Heart right ventricle (tissue), 16 donors: ENCODE measurements around the gene TMEM239. TPM values are rescaled to one million over a fixed set of nuclear protein-coding genes. Genes with fewer than 3 reads are reported as not detected.

ENCODE experiments used
- ATAC-seq, 8 donors: fragments of 200-7000 bp; cut with Tn5 transposase; one replicate each; pipeline ENCODE4 v1.9.1; 2020; ENCODE audit warnings: mild to moderate bottlenecking in 8 of 8, moderate library complexity in 8 of 8, moderate number of reproducible peaks in 1 of 8
- DNase-seq, 2 donors: peaks; one replicate each; pipeline ENCODE4 v3.0.0-alpha.2; 2020
- H3K27ac ChIP-seq, 10 donors: fragments of 200-600 bp; sonication (generic) in 2 of 10; one replicate each; pipeline versions ENCODE4 v1.5.0 to v1.8.0; 2020 to 2022; ENCODE audit warnings: mild to moderate bottlenecking in 3 of 10
- H3K27me3 ChIP-seq, 7 donors: fragments of 200-600 bp; one replicate each; pipeline ENCODE4 v1.8.0; 2021 to 2022; ENCODE audit warnings: mild to moderate bottlenecking in 2 of 7
- H3K36me3 ChIP-seq, 9 donors: fragments of 200-600 bp; sonication (generic) in 1 of 9; one replicate each; pipeline versions ENCODE4 v1.5.0 to v1.8.0; 2020 to 2022; ENCODE audit warnings: mild to moderate bottlenecking in 2 of 9
- H3K4me1 ChIP-seq, 9 donors: fragments of 200-600 bp; sonication (generic) in 1 of 9; one replicate each; pipeline versions ENCODE4 v1.5.0 to v1.8.0; 2020 to 2022; ENCODE audit warnings: mild to moderate bottlenecking in 4 of 9
- H3K4me3 ChIP-seq, 10 donors: fragments of 200-600 bp; sonication (generic) in 2 of 10; one replicate each; pipeline versions ENCODE4 v1.5.0 to v1.8.0; 2020 to 2022; ENCODE audit warnings: mild to moderate bottlenecking in 7 of 10, moderate library complexity in 2 of 10
- H3K9me3 ChIP-seq, 11 donors: fragments of 200-600 bp in 10 of 11; sonication (generic) in 2 of 11; one replicate each; pipeline versions ENCODE4 v1.5.0 to v1.8.0; 2013 to 2022; ENCODE audit warnings: mild to moderate bottlenecking in 2 of 11, control low read depth in 1 of 11, moderate library complexity in 1 of 11
- WGBS, 2 donors: extraction: QIAGEN DNeasy Blood & Tissue Kit; methylation state at CpG; one replicate each; pipeline ENCODE4 v1.1.7; 2013; ENCODE audit warnings: inconsistent platforms in 1 of 2; 5-methylcytosine and 5-hydroxymethylcytosine counted together
- intact Hi-C, 10 donors: fragments of 100-400 bp; cut with DNase I; formaldehyde crosslinking; loops; one replicate each; pipeline versions ENCODE4 v1.11.1 to v1.14.2; 2022
- polyA plus RNA-seq, 2 donors: library from polyadenylated mRNA; stranded (reverse); fragments of 200-250 nt; gene quantifications; one replicate each; pipeline ENCODE4 v1.2.3, GENCODE V29; 2013
- total RNA-seq, 10 donors: library from RNA; stranded (reverse); fragmentation: NEBNext Ultra II Directional in 3 of 10; extraction: Animal tissue kit (Norgen Biotek cat#: 25700) in 3 of 10; gene quantifications; one replicate each; pipeline versions ENCODE4 v1.2.1 to v1.2.4, GENCODE V29; 2021 to 2023
- TF ChIP-seq, protein P1 (sequence below), 9 donors: fragments of 200-600 bp; sonication (generic) in 2 of 9; IDR thresholded peaks; one replicate each; pipeline versions ENCODE4 v1.5.0 to v1.8.0; 2021 to 2022; ENCODE audit warnings: antibody characterized with exemption in 9 of 9, mild to moderate bottlenecking in 5 of 9, moderate library complexity in 1 of 9
- donor health status: Arrhythmogenic right ventricular cardiomyopathy.
- donor health status: ischemic (EF 13 %, LVEDD 7.1; RV severe dilation, severe dysfunction).
- donor health status: healthy with polysubstance abuse.
- donor health status: DM: no; HTN: yes; CAD: no.
- donor health status: DM: no; HTN: no; CAD: no.
- donor health status: ischemic (EF 25% LVEDD 6.9; RV normal size, moderate dysfunction).
- donor health status: ischemic (EF 25% LVEDD 5.7; RV mildly dilated, moderate dysfunction).
- donor health status: healthy.
- donor health status: DM: yes; HTN: yes; CAD: no.
- donor health status: Ischemic cardiomyopathy.
- donor health status: ischemic (EF 35%, LVEDD 5.7; RV mildly dilated, moderate dysfunction).
- donor health status: nonischemic (EF 11% LVEDD 7.7; RV severe dilation, severe dysfunction).
- donor health status: DM: yes; HTN: yes; CAD: no.
- donor health status: PGD.
- donor health status: ischemic (EF 29% LVEDD 5.4; RV normal size, mild dysfunction).
- donor health status: nonischemic (EF 23%, LVEDD 6.1; RV moderate dilation, normal function).

TMEM239 gene
- total and polyA plus RNA-seq, 12 donors = not detected

DNA sequence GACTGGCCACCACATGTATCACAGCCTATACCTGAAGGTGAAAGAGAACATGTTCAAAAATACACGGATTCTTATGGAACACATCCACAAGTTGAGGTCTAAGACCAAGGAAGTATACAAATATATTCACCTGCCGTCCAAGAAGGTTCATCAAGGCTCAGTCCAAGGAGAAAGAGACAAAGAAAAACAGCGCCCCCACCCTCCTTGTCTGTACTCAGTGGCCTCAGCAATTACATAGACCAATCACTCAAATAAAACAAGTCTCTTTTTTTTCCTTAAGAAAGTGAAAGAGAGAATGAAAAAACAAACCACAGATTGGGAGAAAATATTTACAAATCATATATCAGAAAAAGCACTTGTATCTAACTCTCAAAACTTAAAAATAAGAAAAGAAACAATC, 35.2 kb upstream of the TMEM239 start:
- 36 to 39% methylated on average over 3 of the region's 3 CpGs for WGBS, 2 donors
- intact Hi-C loops = no loop called here
- Histone ChIP-seq H3K9me3 (peaks cover 0 to 5% (median under 1%) of the 10 kb centered on the region in 11 donors), H3K27ac (no peak overlapping the region), H3K4me1 (no peaks in the 10 kb centered on the region), H3K27me3 (peaks cover 0 to 36% (median 17%) of the 10 kb centered on the region in 7 donors), H3K4me3 (no peak overlapping the region), H3K36me3 (no peaks in the 10 kb centered on the region)
- ATAC-seq (no peak), DNase-seq (no peak)
- TF ChIP-seq, protein P1, sequence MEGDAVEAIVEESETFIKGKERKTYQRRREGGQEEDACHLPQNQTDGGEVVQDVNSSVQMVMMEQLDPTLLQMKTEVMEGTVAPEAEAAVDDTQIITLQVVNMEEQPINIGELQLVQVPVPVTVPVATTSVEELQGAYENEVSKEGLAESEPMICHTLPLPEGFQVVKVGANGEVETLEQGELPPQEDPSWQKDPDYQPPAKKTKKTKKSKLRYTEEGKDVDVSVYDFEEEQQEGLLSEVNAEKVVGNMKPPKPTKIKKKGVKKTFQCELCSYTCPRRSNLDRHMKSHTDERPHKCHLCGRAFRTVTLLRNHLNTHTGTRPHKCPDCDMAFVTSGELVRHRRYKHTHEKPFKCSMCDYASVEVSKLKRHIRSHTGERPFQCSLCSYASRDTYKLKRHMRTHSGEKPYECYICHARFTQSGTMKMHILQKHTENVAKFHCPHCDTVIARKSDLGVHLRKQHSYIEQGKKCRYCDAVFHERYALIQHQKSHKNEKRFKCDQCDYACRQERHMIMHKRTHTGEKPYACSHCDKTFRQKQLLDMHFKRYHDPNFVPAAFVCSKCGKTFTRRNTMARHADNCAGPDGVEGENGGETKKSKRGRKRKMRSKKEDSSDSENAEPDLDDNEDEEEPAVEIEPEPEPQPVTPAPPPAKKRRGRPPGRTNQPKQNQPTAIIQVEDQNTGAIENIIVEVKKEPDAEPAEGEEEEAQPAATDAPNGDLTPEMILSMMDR (IDR thresholded peaks at IDR 0.05) = no peak

DNA sequence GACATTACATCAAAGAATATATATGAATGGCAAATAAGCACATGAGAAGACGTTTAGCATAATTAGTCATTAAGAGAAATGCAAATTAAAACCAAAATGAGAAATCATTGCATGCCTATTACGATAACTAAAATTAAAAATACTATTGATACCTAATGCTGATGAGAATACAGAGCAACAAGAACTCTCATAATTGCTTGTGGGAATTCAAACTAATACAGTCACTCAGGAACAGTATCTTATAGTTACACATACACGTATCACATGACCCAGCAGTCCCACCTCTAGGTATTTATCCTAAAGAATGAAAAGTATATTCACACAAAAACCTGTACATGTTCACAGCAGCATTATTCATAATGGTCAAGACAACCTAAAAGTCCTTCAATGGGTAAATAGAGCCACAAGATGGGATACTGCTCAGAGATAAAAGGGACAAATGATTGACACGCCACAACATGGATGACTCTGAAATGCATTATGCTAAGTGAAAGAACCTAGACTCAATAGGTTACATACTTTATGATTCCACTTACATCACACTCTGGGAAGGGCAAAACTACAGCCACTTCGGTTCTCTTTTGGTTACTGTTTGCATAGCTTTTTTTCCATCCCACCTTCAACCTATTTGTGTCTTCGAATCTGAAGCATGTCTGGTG, 32.1 kb upstream of the TMEM239 start:
- H3K4me3 ChIP-seq = no peak overlapping the region
- H3K4me1 ChIP-seq = no peaks in the 10 kb centered on the region
- H3K36me3 ChIP-seq = no peaks in the 10 kb centered on the region
- H3K27ac ChIP-seq = no peak overlapping the region
- TF ChIP-seq, protein P1 (IDR thresholded peaks at IDR 0.05) = no peak
- DNase-seq = no peak
- ATAC-seq = no peak
- H3K9me3 ChIP-seq = peaks cover 0 to 7% (median 0%) of the 10 kb centered on the region in 11 donors
- intact Hi-C loops = no loop called here
- WGBS, 2 donors = 85 to 87% methylated on average over 6 of the region's 6 CpGs
- H3K27me3 ChIP-seq = peaks cover 0 to 38% (median 16%) of the 10 kb centered on the region in 7 donors

DNA sequence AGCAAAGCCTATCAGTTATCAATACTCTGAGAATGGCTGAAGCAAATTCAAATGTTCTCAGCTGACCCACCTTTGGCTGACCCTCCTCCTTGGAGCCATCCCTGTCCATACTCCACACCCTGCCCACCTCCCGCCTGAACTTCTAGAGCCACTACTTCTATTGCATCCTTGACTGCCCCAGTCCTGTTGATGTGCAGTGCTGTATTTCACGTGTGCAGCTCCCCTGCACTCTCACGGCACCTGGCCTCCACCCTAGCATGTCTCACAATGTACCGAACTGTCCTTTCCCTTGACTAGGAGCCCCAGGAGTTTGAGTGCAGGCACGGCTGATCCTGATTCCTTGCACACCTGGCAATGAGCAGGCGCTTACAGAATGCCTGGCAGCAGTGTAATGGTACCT, 22.7 kb upstream of the TMEM239 start:
- TF ChIP-seq, protein P1 (IDR thresholded peaks at IDR 0.05) = no peak
- intact Hi-C loops = no loop called here
- WGBS, 2 donors = 87 to 92% methylated on average over 6 of the region's 6 CpGs
- Histone ChIP-seq H3K27ac (no peak overlapping the region), H3K36me3 (no peaks in the 10 kb centered on the region), H3K4me3 (no peak overlapping the region), H3K27me3 (peaks cover 0 to 76% (median 50%) of the 10 kb centered on the region in 7 donors), H3K4me1 (no peaks in the 10 kb centered on the region), H3K9me3 (no peaks in the 10 kb centered on the region)
- DNase-seq (no peak), ATAC-seq (no peak)

DNA sequence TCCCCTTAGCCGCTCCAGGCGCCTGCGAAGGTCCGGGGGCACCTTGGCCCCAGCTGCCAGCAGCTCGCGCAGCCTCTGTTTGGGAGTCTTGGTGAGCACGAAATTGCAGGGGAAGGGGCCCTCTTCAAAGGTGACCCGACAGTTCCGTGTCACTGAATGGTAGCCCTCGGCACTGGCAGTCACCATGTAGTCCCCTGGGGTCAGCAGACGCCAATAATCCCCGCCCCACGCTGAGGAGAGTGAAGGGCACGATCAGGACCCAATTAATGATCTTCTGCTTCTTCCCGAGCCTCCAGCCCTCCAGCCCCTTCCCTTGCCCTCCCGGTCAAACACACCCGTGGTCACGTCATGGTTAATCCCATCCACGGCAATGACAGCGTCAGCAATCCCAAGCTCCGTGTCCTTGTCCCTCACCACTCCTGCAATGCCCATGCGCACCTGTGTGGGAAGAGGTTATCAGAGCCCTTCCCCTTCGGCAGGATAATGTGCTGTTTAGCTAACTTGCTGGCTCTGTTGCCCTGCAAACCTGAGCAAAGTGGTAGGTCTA, 21.9 kb upstream of the TMEM239 start:
- Histone ChIP-seq H3K27me3 (peaks cover 0 to 78% (median 57%) of the 10 kb centered on the region in 7 donors), H3K4me3 (no peak overlapping the region), H3K9me3 (no peaks in the 10 kb centered on the region), H3K27ac (no peak overlapping the region), H3K36me3 (no peaks in the 10 kb centered on the region), H3K4me1 (peaks cover 0 to 2% (median 0%) of the 10 kb centered on the region in 9 donors)
- DNase-seq = no peak
- WGBS, 2 donors = 90 to 91% methylated on average over 23 of the region's 23 CpGs
- ATAC-seq = no peak
- intact Hi-C loops = no loop called here
- TF ChIP-seq, protein P1 (IDR thresholded peaks at IDR 0.05) = no peak
